GM12892 (cell line): Measurements from ENCODE around the gene ARHGAP26.

Source experiments
- POLR2A ChIP-seq: IDR thresholded peaks from 2 replicates; pipeline ENCODE4 v1.6.1; 2011; ENCODE audit warnings: low read depth, low read length, control low read depth
- POLR2AphosphoS5 ChIP-seq: IDR thresholded peaks from 2 replicates; pipeline ENCODE4 v1.6.1; 2011; ENCODE audit warnings: low read depth, low read length, control low read depth

DNA sequence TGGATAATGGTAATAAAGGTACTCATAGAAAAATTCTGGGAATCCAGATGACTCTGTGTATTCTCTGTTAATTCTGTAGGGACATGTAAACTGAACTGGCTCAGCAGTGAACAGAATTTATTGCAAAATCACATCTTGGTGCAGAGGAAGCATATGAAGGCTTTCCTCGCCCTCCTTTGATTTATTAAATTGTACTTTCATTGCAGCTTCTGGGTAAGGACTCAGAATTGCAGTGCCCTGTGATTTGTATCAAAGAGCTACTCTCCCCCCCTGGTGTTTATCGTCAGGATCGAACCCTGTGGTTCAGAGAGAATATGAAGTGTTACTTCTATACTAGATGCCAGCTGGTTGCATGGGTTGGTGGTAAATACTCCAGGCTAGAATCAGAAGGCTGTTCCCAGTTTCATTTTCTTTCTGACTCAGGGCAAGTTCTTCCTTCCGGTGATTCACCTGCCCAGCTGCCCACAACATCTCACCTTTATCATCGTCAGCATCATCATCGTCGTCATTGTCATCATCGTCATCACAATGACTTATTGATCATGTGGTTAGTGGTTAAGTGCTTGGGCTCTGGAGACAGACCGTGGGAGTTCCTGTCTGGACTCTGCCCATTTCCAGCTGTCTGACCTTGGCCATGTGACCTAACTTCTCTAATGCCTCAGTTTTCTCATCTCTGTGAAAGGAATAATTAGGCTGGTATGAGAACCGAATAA lies 238.8 kb downstream of the ARHGAP26 start:
- TF ChIP-seq POLR2AphosphoS5 (no peak), POLR2A (no peak)
